ENCODE measurements around the gene POLR2J.

DNA sequence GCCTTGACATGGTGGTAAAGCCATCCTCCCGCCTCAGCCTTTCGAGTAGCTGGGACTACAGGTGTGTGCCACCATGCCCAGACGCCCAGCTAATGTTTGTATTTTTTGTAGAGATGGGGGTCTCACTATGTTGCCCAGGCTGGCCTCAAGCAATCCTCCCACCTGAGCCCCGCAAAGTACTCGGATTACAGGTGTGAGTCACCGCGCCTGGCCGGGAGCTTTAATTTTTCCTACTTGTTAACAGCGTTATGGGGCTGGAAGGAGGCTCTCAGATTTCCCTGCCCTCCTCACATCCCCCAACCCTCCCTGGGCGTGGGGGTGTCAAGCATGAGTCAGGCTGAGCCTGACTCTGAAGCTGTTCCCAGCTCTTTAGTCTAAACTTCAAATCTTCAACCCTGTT lies 22.4 kb downstream of the POLR2J start:
- TF ChIP-seq, protein P1, sequence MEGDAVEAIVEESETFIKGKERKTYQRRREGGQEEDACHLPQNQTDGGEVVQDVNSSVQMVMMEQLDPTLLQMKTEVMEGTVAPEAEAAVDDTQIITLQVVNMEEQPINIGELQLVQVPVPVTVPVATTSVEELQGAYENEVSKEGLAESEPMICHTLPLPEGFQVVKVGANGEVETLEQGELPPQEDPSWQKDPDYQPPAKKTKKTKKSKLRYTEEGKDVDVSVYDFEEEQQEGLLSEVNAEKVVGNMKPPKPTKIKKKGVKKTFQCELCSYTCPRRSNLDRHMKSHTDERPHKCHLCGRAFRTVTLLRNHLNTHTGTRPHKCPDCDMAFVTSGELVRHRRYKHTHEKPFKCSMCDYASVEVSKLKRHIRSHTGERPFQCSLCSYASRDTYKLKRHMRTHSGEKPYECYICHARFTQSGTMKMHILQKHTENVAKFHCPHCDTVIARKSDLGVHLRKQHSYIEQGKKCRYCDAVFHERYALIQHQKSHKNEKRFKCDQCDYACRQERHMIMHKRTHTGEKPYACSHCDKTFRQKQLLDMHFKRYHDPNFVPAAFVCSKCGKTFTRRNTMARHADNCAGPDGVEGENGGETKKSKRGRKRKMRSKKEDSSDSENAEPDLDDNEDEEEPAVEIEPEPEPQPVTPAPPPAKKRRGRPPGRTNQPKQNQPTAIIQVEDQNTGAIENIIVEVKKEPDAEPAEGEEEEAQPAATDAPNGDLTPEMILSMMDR (IDR thresholded peaks at IDR 0.05 in 4 of 5, conservative IDR thresholded peaks at IDR 0.05 in 1 of 5): no peak
- TF ChIP-seq POLR2A (IDR thresholded peaks at IDR 0.05): no peak

All from gastrocnemius medialis (tissue), 4 donors.